ENCODE data around the gene PTPN2.
"Not testable (repeated sequence)": the region's sequence is repeated elsewhere in the genome, so short reads cannot be mapped to it uniquely, and the experiment has no call there.

PTPN2 gene

GRCh38 chr18:12890964-12891363, 6.9 kb upstream of the PTPN2 start:
- DNase-seq, result no peak

- peak; percentile 10 to 37 for DNase-seq
These were observed 2.6 kb upstream of the PTPN2 start for GRCh38 chr18:12886498-12887126.

GRCh38 chr18:12885500-12885899, 1.5 kb upstream of the PTPN2 start:
- no peak for DNase-seq

- peak; percentile 19 to 37 for DNase-seq
These were observed 628 bp upstream of the PTPN2 start for GRCh38 chr18:12884406-12885323.

DNA sequence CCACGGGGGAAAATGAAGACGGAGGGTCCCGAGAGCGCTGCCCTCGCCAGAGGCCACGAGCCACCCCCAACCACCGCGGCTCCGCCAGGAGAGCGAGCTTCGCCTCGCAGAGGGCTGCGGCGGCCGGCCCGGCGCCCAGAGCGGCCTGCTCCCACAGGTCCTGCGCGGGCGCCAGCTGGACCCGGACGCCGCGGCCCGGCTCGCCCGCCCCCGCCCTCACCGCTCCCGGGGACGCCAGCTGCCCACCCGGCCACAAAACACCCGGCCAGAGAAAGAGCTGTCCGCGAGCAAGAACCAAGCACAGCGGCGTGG, 709 bp downstream of the PTPN2 start:
- DNase-seq, result no peak

GRCh38 chr18:12882453-12883371, 1.3 kb downstream of the PTPN2 start:
- no peak for DNase-seq

GRCh38 chr18:12880541-12880910, 3.5 kb downstream of the PTPN2 start:
- DNase-seq, result peak; percentile 66 to 68

DNA sequence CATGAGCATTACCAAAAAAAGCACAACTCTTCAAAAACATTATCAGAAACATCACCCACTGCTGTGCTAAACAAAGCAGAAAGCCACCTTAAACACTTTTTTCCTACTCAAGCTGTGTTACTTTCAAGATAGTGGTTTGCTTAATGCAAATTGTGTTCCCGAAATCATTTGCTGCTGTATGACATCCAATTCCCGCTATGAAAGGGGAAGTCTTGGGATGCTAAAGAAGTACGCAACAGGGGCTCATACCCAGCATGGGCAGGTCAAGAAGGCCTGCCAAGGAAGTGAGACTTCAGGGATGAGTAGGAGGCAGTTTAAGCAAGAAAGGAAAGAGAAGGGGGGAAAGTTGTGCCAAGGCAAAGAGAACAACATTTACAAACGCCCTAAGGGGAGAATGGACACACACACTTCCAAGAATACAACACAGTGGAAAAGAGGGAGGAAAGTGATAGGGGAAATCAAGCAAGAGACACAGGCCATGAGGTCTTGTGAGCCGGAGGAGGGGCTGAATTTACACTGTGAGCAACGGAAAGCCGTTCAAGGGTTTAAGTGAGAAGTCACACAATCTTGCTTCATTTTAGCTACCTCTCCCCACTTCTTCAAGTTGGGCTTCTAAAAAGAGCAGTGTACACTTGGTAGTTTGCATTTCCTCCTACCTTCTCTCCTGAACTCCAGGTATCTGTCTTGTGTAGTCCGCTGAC, 4.0 kb downstream of the PTPN2 start:
- DNase-seq, result peak; percentile 34 to 42

- DNase-seq, result not testable (repeated sequence)
These were observed 9.0 kb downstream of the PTPN2 start for GRCh38 chr18:12874992-12875391.

GRCh38 chr18:12873961-12874567, 10.0 kb downstream of the PTPN2 start:
- DNase-seq, result not testable (repeated sequence)

GRCh38 chr18:12872408-12872807, 11.6 kb downstream of the PTPN2 start:
- no peak for DNase-seq

GRCh38 chr18:12868576-12868975, 15.5 kb downstream of the PTPN2 start:
- no peak for DNase-seq

- no peak for DNase-seq
These were observed 16.5 kb downstream of the PTPN2 start for GRCh38 chr18:12867441-12868123.

DNA sequence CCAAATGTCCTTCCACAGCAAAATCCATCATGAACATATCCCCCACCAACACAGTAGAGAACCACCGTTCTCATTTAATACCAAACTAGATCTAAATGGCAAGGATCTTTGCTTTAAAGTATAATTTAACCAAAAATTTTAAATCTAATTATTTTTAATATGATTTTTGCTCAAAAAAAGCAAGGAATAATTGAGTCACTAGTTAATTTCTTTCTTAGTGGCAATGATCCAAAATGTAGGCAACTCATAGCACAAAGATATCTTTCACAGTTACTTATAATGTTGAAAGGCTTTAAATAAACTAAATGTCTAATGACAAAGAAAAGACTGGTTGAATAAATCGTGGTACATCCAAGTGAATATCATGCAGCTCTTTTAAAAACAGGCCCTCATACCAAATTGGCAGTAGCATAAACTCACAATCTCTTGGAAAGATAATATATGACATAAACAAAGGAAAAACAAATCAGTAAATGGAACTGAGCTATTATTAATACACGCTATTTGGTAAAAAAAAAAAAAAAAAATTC, 20.3 kb downstream of the PTPN2 start:
- DNase-seq, result no peak

GRCh38 chr18:12862874-12863482, 21.1 kb downstream of the PTPN2 start:
- no peak for DNase-seq

- DNase-seq, result no peak
These were observed 21.6 kb downstream of the PTPN2 start for GRCh38 chr18:12862467-12862866.

GRCh38 chr18:12861637-12862036, 22.4 kb downstream of the PTPN2 start:
- DNase-seq, result no peak

GRCh38 chr18:12860530-12860929, 23.5 kb downstream of the PTPN2 start:
- no peak for DNase-seq

GRCh38 chr18:12858991-12859390, 25.0 kb downstream of the PTPN2 start:
- no peak for DNase-seq

DNA sequence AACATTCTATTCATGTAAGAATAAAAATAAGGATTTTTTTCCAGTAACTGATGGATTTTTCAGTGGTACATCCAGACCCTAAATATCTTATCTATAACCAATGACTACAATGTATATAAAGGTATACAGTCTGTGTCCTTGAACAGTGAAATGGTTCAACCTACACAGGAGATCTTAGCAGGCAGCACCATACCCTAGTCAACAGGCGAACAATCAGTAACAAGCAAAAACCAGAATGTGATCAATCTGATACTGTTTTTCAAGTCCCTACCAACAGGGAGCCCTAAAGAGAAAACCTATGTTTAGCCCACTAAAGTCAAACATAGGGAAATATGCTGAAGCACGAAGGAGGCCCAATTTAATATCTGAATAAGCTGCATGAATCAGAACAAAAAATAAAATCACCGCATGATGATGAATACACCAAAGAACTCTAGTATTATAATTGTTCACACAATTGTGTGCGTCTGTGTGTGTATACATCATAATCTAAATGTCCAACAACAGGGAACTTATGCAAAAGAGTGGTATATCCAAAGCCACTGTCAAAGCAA, 26.0 kb downstream of the PTPN2 start:
- DNase-seq, result no peak

Data from AML-193 (cell line).